Liver (tissue), 3 donors: ENCODE results near the gene ARHGDIA.

ENCODE experiments used
- ATF3 ChIP-seq: IDR thresholded peaks from 2 replicates; pipeline ENCODE4 v1.6.1; 2016; ENCODE audit warnings: antibody characterized with exemption
- CTCF ChIP-seq: fragments of 150-350 bp; IDR thresholded peaks from 2 replicates; pipeline ENCODE4 v1.5.1; 2017; ENCODE audit warnings: improper control_type of control experiment, low read depth, low read length; ENCODE audit not compliant: missing input control
- REST ChIP-seq: IDR thresholded peaks from 2 replicates; pipeline ENCODE4 v1.6.1; 2016; ENCODE audit warnings: antibody characterized with exemption, mild to moderate bottlenecking
- YY1 ChIP-seq: IDR thresholded peaks from 2 replicates; pipeline ENCODE4 v1.6.1; 2016; ENCODE audit warnings: antibody characterized with exemption, mild to moderate bottlenecking
- donor health status: healthy.
- donor health status: healthy.

DNA sequence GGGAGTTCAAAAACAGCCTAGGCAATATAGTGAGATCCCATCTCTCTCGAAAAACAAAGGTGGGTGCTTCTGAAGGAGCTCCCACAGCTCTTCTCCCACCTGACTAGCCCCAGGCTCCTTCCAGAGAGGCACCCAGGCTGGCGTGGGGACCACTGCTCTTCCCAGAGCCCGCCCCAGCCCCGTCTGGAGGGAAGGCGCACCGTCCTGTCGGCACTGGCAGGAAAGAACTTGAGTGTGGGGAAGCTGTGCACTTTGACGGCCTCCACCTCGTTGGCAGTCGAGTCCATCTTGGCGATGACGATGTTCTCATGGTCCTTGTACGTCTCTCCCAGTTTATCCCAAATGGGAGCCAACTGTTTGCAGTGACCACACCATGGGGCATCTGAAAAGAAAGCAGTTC, 25.8 kb downstream of the ARHGDIA start:
- TF ChIP-seq ATF3 = no peak
- TF ChIP-seq CTCF = no peak
- no peak for TF ChIP-seq REST
- no peak for TF ChIP-seq YY1
